HG03066 (cell line): ENCODE results near the gene MX1.

Experiments
- ATAC-seq: cut with Tn5 transposase; IDR thresholded peaks from one replicate; pipeline ENCODE4 v1.9.1; 2021; ENCODE audit warnings: low read depth; ENCODE audit not compliant: unreplicated experiment

The MX1 gene, protein sequence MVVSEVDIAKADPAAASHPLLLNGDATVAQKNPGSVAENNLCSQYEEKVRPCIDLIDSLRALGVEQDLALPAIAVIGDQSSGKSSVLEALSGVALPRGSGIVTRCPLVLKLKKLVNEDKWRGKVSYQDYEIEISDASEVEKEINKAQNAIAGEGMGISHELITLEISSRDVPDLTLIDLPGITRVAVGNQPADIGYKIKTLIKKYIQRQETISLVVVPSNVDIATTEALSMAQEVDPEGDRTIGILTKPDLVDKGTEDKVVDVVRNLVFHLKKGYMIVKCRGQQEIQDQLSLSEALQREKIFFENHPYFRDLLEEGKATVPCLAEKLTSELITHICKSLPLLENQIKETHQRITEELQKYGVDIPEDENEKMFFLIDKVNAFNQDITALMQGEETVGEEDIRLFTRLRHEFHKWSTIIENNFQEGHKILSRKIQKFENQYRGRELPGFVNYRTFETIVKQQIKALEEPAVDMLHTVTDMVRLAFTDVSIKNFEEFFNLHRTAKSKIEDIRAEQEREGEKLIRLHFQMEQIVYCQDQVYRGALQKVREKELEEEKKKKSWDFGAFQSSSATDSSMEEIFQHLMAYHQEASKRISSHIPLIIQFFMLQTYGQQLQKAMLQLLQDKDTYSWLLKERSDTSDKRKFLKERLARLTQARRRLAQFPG

DNA sequence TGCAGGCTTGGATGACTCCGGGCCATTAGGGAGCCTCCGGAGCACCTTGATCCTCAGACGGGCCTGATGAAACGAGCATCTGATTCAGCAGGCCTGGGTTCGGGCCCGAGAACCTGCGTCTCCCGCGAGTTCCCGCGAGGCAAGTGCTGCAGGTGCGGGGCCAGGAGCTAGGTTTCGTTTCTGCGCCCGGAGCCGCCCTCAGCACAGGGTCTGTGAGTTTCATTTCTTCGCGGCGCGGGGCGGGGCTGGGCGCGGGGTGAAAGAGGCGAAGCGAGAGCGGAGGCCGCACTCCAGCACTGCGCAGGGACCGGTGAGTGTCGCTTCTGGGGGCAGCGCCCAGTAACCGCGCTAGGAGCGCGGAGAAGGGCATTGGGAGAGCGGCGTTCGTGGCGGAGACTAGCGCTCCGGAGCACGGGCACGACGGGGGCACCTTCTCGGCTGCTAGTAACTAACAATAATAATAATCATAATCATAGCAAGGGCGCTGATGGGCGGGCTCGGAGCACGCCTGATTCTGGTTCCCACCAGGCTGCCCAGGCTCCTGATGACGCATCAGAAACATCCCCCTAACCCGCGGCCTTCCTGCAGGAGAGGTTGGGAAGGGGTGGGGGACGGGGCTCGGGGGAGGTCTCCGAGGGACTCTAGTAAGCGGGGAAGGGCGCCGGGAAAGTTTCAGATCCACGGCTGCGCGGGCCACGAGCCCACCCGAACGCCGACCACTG is at the start of gene MX1:
Gene MX1 (plus strand): TSS at position 286 of the 722 bp plus-strand sequence. CDS start 5,832 bp downstream, outside the sequence.
- ATAC-seq, result peak; percentile 65

DNA sequence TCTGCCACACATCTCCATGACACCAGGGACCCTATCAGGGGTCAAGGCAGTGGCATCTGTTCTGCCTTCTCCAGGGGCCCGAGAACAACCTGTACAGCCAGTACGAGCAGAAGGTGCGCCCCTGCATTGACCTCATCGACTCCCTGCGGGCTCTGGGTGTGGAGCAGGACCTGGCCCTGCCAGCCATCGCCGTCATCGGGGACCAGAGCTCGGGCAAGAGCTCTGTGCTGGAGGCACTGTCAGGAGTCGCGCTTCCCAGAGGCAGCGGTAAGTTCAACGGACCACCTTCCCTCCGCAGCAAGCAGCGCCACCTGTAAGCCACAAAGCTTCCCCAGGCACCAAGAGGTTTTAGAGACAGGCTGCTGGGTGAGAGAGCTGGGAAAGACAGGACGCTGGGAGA is 48.3 kb upstream of the MX1 start:
- ATAC-seq, result no peak

DNA sequence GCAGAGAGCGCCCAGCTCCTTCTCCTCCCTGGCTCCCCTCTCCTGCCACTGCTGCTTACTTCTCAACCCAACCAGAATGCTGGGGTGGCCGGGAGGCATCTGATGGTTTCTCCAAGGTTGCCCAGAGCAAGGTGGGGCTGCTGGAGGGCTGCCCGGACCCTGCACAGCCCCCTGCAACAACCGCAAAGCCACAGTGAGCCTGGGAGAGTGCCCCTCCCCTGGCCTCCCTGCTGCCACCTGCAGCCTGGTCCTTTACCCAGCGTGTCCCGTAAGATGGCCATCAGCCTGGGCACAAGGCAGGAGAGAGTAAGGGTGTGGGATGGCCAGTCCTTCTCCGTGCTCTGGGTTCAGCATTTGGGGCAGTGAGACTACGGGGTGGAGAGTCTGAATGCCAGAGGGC is 47.2 kb upstream of the MX1 start:
- ATAC-seq, result no peak

DNA sequence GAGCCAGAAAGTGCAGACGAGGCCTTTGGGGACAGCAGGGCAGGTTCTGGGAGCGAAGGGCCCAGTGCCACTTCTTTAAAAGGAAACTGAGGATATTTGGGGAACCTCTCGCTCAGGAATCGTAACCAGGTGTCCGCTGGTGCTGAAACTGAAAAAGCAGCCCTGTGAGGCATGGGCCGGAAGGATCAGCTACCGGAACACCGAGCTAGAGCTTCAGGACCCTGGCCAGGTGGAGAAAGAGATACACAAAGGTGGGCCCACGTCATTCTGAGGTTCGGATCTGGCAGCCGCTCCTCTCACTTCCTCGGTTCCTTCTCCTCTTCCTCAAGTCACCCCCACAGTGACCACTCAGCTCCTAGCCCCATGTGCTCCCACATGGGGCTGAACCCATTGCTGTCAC is 46.1 kb upstream of the MX1 start:
- ATAC-seq, result no peak

DNA sequence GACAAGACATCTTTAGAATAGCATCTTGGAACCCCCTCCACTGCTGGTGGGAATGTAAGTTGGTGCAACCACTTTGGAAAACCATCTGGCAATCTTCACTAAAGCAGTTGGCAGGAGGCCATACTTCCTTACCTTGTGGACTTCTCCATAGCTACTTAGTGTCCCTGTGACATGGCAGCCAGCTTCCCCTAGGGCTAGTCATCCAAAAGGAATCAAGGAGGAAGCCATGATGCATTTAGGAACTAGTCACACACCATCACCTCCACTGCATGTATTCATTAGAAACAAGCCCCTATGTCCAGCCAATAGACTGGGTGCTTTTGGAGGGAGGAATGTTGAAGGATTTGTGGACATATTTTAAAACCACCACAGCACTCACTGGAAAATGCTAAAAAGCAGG is 44.3 kb upstream of the MX1 start:
- no peak for ATAC-seq

DNA sequence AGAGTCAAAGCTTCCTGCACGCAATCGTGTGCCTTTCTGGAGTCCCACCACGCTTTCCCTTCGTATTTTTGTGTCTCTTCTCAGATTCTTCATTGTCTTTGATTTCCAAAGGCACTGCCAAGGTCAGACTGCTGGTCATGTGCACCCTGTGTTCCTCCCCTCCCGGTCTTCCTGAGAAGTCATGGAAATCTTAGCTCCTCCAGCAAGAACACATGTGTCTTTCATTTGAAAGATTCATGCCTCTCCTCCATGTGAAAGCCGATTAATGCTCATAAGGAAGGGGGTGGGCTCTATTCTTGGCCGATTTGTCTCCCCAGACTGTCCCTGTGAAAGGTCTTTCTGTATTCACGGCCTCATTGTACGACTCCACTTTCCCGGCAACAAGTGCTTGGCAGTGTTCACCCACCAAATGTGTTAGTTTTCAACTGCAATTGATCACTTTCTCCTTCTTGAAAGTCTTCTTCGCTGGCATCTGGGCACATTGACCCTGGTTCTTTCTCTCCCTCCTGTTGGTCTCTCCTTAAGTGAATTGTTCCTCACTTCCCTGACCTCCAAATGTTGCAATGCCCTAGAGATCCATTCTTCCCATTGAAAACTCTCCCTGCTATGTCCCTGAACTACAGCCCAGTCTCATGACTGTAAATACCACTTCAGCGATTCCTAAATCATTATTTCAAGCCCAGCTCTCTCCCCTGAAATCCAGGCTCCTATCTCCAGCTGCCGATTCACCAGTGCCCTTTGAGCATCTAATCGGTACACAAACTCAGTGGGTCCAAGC is 38.8 kb upstream of the MX1 start:
- no peak for ATAC-seq

DNA sequence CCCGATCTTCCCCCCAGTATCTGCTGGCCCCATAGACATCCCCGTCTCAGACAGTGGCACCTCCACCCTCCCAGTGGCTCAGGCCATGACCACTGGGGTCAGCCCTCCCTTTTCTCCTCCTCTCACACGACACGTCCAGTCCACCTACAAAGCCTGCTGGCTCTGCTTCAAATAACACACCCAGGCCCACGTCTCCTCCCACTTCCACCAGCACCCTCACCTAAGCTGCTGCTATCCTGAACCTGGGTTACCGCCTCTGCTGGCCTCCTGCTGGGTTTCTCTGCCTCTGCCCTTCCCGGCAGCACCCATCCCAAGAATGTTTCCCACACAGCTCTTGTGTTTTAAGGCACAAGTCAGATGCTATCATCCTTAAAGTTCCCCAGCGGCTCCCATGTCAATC is 38.2 kb upstream of the MX1 start:
- no peak for ATAC-seq

DNA sequence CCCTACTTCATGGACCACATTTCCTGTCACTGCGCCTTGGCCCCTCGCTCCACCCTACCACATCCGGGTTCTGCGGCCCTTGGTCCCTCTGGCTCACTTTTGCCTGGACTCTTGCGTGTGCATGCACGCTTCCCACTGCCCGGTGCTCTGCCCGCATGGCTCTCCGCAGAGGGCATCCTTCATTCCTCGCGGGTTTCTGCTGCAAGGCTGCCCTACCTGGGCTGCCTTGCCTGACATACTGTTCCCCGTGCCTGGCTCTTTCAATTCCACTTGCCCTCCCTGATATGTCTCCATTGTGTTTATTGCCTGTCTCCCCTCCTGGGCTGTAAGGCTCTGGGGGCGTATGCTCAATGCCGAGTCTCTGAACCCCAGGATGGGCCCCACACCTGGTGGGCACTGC is 37.8 kb upstream of the MX1 start:
- ATAC-seq, result no peak

DNA sequence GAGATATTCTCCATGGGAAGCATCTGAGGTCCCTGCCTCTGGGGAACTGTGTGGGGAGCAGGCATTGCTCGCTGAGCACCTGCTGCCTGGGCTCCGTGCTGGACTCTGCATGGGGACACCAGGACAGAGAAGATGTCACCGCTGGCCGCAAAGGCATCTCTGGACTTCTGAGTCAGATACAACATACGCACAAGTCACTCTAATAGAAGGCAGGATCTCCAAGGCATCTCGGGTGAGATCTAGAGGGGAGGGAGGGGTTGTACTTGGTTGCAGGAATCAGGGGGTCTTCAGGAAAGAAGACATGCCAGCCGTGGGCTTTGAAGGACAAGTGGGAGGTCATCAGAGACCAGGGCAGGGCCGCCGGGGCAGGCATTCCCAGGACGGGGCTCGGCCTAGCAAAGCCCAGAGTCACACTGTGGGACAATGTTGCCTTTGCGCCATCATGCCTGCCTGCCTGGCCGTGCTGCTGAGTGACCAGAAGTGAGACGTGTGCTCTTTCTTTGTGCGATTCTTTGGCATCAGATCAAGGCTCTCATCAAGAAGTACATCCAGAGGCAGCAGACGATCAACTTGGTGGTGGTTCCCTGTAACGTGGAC is 35.9 kb upstream of the MX1 start:
- ATAC-seq, result no peak

DNA sequence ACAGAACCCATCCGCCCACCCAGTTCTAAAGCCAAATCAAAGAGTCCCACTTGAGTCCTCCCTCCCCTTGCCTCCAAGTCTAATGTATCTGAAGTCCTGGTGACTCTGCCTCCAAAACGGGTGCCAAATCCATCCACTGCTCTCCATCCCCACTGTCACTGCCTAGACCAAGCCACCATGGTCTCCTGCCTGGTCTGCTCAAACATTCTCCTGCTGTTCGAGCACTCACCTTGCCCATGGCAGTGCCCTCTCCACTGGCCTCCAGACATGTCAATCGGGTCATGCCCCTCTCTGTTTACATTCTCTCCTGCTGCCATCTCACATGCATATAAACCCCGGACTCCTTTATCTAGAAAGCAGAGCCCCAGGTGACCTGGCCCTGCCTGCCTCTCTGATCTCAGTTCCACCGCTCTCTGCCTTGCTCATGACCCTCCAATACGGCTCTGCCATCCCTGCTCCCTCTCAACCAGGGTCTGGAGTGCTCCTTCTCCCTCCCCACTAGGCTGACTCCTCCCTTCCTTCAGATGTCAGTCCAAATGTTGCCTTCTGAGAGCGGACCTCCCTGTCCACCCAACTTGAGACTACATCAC is 32.1 kb upstream of the MX1 start:
- ATAC-seq, result no peak

DNA sequence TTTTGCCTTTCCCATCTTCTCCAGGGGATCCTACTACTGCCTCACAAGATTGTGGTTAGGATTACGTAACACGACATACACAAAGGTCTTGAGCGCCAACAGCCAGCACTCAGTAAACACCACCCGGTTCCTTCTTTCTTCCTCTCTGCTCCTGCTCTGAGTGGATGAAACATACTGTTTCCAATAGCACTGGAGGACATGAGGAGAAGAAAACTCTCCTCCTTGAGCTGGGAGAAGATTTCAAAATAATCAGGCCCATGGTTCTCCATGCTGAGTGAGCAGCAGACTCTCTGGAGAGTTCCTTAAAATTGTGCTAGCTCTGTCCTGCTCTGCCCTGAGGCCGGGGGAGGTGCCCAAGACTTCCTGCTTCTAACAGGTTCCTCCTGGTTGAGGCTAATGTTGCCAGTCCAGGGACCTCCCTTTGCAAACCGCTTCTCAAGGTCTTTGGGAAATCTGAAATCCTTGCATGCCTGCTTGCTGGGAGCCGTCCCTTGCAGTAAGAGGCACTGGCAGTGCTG is 29.4 kb upstream of the MX1 start:
- ATAC-seq, result no peak

DNA sequence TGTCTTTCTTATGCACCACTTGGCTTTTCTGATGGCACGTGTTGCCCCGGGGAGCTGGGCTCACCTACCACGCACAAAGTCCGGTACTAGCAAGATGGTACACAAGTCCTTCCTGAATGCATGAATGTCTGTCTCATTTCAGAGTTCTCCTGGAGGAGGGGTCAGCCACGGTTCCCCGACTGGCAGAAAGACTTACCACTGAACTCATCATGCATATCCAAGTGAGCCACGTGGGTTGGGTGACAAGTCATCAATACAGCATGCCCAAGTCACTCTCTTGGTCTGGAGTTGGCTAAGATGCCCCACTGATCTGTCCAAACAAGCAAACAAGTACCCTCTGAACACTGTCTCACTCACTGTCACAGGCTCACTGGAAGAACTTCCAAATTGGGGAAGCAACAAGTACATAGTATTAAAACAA is 28.6 kb upstream of the MX1 start:
- ATAC-seq, result no peak

DNA sequence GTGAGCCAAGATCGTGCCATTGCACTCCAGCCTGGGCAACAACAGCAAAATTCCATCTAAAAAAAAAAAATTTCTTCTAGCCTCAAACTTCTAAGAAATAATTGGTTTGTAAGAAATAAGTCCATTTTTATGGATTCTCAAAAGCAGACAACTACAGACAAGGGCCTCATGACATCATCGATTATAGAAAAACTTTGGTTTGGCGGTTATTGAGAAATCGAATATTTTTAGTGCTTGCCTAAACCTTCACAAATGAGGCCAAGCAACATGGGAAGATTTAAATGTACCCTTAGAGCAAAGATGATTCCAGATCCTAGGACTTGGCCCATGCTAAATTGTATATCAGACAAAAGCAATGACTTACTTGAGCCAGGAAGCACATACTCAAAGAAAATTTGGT is 27.8 kb upstream of the MX1 start:
- ATAC-seq, result no peak

DNA sequence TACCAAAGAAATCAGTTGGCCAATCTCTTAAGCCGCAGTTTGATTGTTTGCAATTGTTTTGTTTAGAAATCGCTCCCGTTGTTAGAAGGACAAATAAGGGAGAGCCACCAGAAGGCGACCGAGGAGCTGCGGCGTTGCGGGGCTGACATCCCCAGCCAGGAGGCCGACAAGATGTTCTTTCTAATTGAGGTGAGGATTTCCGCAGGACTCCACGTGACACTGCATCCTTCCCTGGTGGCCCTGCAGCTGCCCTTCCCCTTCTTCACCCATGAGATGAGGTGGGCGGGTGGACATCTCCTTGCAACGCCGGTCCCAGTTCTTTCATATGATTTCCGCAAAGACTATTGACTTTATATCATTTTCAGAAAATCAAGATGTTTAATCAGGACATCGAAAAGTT is 27.2 kb upstream of the MX1 start:
- ATAC-seq, result no peak

DNA sequence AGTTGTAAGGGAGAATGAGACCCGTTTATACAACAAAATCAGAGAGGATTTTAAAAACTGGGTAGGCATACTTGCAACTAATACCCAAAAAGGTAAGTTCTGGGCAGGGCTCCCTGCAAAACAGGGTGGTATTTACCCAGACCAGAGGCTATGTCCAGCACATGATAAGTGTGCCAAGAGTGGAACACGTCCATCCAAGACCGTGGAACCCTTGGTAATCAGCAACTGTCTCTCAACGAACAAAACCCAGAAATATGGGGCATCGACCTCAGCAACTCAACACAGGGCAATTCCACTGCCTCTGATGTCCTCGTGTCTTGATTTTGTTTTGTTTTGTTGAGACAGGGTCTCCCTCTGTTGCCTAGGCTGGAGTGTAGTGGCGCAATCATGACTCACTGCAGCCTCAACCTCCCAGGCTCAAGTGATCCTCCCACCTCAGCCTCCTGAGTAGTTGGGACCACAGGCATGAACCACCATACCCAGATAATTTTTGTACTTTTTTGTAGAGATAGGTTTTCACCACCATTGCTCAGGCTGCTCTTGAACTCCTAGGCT is 26.7 kb upstream of the MX1 start:
- ATAC-seq, result no peak

DNA sequence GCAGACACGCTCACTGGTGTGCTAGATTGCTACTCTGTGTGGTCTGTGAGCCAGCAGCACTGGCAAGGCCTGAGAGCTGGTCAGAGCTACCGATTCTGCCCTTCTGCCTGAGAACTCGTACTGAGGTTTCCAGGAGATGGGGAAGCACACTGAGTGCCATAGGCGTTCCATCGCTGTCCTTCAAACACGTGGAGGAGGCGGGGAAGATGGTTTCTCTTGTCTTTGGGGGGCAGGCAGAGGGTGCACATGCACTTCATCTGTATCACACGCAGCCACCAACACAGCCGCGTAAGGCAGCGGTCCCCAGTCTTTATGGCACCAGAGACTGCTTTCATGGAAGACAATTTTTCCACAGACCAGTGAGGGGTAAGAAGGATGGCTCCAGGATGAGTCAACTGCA is 23.8 kb upstream of the MX1 start:
- no peak for ATAC-seq

DNA sequence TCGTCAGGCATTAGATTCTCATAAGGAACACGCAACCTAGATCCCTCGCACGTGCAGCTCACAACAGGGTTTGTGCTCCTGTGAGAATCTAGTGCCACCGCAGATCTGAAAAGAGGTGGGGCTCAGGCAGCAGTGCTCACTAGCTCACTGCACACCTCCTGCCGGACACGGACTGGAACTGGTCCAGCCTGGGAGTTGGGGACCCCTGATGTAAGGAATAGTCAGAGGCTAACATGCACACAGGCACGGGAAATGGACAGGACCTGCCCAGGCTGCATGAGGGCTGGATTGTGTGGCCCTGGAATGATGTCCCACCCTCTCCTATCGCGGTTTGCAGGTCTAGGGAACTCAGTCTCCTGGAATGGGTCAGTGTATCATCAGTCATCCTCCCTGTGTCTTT is 23.2 kb upstream of the MX1 start:
- no peak for ATAC-seq

DNA sequence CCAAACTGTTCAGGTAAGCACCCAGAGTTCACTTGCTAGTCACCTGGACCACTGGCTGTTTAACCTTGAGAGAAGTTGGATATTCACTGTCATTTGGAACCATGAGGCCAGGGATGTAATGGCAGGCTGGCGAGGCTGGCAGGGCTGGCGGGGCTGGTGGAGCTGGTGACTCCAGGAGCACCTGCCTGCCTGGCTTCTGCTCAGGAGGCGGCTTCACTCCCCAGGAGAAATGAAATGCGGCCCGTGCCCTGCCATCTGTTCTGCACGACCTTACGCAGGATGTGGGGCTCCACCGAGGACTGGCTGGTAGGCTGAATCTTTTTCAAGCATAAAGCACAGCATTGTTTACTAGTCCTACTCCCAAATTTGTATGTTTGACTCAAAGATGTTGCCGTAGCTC is 22.7 kb upstream of the MX1 start:
- no peak for ATAC-seq

DNA sequence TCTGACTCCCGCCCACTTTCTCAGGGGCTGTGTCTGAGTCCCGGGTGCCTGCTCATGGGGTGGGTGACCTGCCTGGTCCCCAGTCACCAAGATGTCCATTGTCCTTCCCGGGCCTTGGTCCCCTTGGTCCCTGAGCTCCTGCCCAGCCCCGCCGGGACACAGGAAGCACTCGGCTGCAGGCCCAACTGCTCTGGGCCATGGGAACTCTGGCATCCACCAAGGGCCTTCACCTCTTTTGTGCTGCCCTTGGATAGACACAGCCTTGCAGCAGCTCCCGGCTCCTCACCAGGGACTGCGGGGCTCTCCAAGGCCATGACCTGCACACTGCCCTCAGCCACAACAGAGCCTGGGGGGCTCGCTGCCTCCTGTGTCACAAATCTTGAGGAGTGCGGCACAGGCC is 22.1 kb upstream of the MX1 start:
- ATAC-seq, result no peak

DNA sequence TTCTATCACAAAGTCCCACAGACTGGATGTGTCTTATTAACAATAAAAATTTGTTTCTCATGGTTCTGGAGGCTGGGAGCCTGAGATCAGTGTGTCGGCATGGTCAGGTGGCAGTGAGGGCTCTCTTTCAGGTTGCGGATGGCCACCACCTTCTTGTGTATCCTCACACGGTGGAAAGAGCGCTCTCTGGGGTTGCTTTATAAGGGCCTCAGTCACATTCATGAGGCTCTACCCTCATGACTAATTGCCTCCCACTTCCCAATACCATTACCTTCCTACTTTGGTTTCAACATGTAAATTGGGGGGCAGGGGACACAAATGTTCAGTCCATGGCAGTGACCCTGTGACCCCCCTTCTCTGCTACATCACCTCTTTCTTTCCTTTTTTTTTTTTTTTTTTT is 20.7 kb upstream of the MX1 start:
- ATAC-seq, result no peak
